Fibroblast of villous mesenchyme (primary cell): ENCODE measurements around the gene DPP7. TPM values are rescaled to one million over a fixed set of nuclear protein-coding genes. Genes with fewer than 3 reads are reported as not detected.
A peak's percentile ranks its signal among the peaks of the same experiment; 100 is the strongest.

ENCODE experiments used
- DNase-seq: peaks from one replicate; pipeline ENCODE4 v3.0.0-alpha.2; 2010; ENCODE audit warnings: low read depth
- H3K4me3 ChIP-seq: 2 replicates; pipeline ENCODE4 v1.5.1; 2011; ENCODE audit warnings: low read depth, mild to moderate bottlenecking, low read length
- CTCF ChIP-seq: IDR thresholded peaks from 2 replicates; pipeline ENCODE4 v1.5.1; 2012; ENCODE audit warnings: low read depth, mild to moderate bottlenecking, low read length; ENCODE audit not compliant: insufficient read depth
- total RNA-seq: library from RNA; depleted of rRNA; stranded (reverse); fragments of >200 nt; gene quantifications from 2 replicates; pipeline ENCODE4 v1.2.3, GENCODE V29; 2012

The DPP7 gene
- total RNA-seq, 1 donor, result 41.5 TPM

- no peak overlapping the region for H3K4me3 ChIP-seq
- no peak for TF ChIP-seq CTCF
- DNase-seq, result no peak
These were observed 25.1 kb downstream of the DPP7 start for GRCh38 chr9:137089232-137089947.

GRCh38 chr9:137088121-137088520 is 26.4 kb downstream of the DPP7 start:
- no peak overlapping the region for H3K4me3 ChIP-seq
- no peak for TF ChIP-seq CTCF
- no peak for DNase-seq

GRCh38 chr9:137087409-137087925 is 27.1 kb downstream of the DPP7 start:
- peak overlapping the region; percentile 80 for H3K4me3 ChIP-seq
- TF ChIP-seq CTCF, result no peak
- DNase-seq, result no peak

GRCh38 chr9:137086531-137087408 is 27.8 kb downstream of the DPP7 start, which contains the start of gene MAN1B1:
Gene MAN1B1, plus strand, starts transcription at chr9:137086985. Its CDS starts 15 bp downstream, at chr9:137087000.
- TF ChIP-seq CTCF, result no peak
- DNase-seq, result peak; percentile 99
- H3K4me3 ChIP-seq, result peak within 1 kb of the TSS; percentile 80

GRCh38 chr9:137085920-137086530 is 28.5 kb downstream of the DPP7 start:
- peak overlapping the region; percentile 80 for H3K4me3 ChIP-seq
- TF ChIP-seq CTCF, result no peak
- peak; percentile 46 for DNase-seq

GRCh38 chr9:137084526-137084925 is 30.0 kb downstream of the DPP7 start:
- H3K4me3 ChIP-seq, result no peak overlapping the region
- no peak for DNase-seq
- TF ChIP-seq CTCF, result no peak
